NT2/D1 (cell line): Measurements from ENCODE around the gene UTP4.

Source experiments
- SUZ12 ChIP-seq: IDR thresholded peaks from 2 replicates; pipeline ENCODE4 v1.6.1; 2011; ENCODE audit not compliant: insufficient read length, insufficient read depth; ENCODE audit errors: extremely low read depth
- YY1 ChIP-seq: IDR thresholded peaks from 2 replicates; pipeline ENCODE4 v1.6.1; 2011; ENCODE audit not compliant: insufficient read length, insufficient read depth
- ZNF274 ChIP-seq: IDR thresholded peaks from 2 replicates; pipeline ENCODE4 v1.6.1; 2011; ENCODE audit warnings: mild to moderate bottlenecking, low read depth, low read length

DNA sequence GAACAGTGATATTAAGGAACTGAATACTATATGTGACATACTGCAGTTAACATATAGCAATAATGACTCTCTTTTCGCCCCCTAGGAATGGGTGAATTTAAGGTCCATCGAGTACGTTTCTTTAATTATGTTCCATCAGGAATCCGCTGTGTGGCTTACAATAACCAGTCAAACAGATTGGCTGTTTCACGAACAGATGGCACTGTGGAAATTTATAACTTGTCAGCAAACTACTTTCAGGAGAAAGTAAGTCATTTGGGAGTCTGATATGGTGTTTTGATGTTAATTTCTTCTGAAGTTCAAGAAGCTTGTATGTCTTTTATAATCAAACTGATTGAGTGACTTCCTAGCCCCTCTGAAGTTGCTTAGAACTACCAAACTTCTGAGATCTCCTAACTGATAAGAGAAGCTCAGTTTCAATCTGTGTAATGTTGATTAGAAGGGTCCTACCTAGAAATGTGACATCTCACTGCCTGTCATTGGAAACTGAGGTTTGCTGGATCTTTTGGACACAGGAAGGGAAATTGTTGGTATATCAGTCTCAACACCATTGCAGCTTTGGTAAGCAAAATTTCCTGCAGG is 1.0 kb downstream of the UTP4 start:
- TF ChIP-seq YY1 (no peak), ZNF274 (no peak), SUZ12 (no peak)
